ENCODE results near the gene MFSD12. TPM values are rescaled to one million over a fixed set of nuclear protein-coding genes. Genes with fewer than 3 reads are reported as not detected.

MFSD12 gene
- total RNA-seq, 1 donor from 2014 or later = 71.5 TPM

GRCh38 chr19:3516675-3517207, 40.6 kb downstream of the MFSD12 start:
- Mint-ChIP-seq H3K4me1 (ENCODE audit: low read depth) (peaks cover 1% of the 10 kb centered on the region), H3K4me3 (ENCODE audit: low read depth) (no peak overlapping the region), H3K27me3 (no peaks in the 10 kb centered on the region), H3K36me3 (ENCODE audit: insufficient read depth) (peaks cover 3% of the 10 kb centered on the region), H3K27ac (peak overlapping the region; percentile 67), H3K9me3 (ENCODE audit: low read depth) (no peaks in the 10 kb centered on the region)
- DNase-seq (ENCODE audit: low spot score, unreplicated experiment) = no peak
- TF ChIP-seq, protein P1, sequence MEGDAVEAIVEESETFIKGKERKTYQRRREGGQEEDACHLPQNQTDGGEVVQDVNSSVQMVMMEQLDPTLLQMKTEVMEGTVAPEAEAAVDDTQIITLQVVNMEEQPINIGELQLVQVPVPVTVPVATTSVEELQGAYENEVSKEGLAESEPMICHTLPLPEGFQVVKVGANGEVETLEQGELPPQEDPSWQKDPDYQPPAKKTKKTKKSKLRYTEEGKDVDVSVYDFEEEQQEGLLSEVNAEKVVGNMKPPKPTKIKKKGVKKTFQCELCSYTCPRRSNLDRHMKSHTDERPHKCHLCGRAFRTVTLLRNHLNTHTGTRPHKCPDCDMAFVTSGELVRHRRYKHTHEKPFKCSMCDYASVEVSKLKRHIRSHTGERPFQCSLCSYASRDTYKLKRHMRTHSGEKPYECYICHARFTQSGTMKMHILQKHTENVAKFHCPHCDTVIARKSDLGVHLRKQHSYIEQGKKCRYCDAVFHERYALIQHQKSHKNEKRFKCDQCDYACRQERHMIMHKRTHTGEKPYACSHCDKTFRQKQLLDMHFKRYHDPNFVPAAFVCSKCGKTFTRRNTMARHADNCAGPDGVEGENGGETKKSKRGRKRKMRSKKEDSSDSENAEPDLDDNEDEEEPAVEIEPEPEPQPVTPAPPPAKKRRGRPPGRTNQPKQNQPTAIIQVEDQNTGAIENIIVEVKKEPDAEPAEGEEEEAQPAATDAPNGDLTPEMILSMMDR (IDR thresholded peaks at IDR 0.05; ENCODE audit: unreplicated experiment) = no peak

GRCh38 chr19:3515891-3516422, 41.4 kb downstream of the MFSD12 start:
- Mint-ChIP-seq H3K9me3 (ENCODE audit: low read depth) (no peaks in the 10 kb centered on the region), H3K36me3 (ENCODE audit: insufficient read depth) (peaks cover under 1% of the 10 kb centered on the region), H3K4me3 (ENCODE audit: low read depth) (no peak overlapping the region), H3K4me1 (ENCODE audit: low read depth) (peaks cover 1% of the 10 kb centered on the region), H3K27me3 (no peaks in the 10 kb centered on the region), H3K27ac (no peak overlapping the region)
- TF ChIP-seq, protein P1 (IDR thresholded peaks at IDR 0.05; ENCODE audit: unreplicated experiment) = no peak
- no peak for DNase-seq (ENCODE audit: low spot score, unreplicated experiment)

GRCh38 chr19:3514930-3515329, 42.5 kb downstream of the MFSD12 start:
- Mint-ChIP-seq H3K36me3 (ENCODE audit: insufficient read depth) (peaks cover 1% of the 10 kb centered on the region), H3K27me3 (no peaks in the 10 kb centered on the region), H3K9me3 (ENCODE audit: low read depth) (no peaks in the 10 kb centered on the region), H3K4me3 (ENCODE audit: low read depth) (no peak overlapping the region), H3K27ac (no peak overlapping the region), H3K4me1 (ENCODE audit: low read depth) (peaks cover 1% of the 10 kb centered on the region)
- TF ChIP-seq, protein P1 (IDR thresholded peaks at IDR 0.05; ENCODE audit: unreplicated experiment) = no peak
- no peak for DNase-seq (ENCODE audit: low spot score, unreplicated experiment)

DNA sequence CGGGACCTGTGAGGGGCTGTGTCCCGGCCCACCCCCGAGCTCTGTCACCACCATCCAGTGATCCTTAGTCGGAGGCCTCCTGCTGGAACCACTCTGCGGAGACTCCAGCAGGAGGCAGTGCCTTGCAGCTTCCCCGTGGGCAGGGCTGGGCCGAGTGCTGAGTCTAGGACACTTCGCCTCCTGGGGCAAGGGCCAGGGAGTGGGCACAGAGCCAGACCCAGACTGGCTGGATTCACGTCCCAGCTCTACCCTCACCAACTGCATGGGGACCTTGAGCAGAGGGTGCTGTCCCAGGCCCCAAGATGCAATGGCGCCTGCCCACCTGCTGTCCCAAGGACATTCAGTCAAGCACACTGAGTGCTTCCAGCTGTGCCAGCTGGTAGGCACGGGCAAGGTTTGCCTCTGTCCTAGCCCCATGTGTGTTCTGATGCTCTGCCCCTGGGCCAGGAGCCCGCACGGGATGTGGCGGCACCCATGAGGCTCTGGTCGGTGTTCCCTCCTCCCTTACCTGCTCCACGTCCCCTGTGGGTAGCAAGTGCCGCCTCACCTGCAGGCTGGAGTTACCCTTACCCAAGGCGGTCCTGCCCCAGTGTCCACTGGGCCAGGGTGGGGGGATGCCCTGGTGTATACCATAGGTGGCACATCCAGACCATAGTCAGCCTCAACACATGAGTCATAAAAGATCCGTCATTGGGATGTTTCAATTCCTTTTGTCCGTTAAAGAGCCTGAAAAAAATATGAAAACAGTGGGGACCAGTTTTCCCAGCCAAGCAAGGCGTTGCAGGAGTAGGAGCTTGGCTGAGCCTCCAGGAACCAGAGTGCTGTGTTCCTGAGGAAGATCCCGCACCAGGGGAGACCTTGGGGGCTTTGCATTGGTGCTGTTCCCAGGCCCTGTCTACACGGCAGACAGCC, 43.9 kb downstream of the MFSD12 start:
- DNase-seq (ENCODE audit: low spot score, unreplicated experiment) = no peak
- TF ChIP-seq, protein P1 (IDR thresholded peaks at IDR 0.05; ENCODE audit: unreplicated experiment) = no peak
- H3K36me3 Mint-ChIP-seq (ENCODE audit: insufficient read depth) = peaks cover 4% of the 10 kb centered on the region
- H3K4me1 Mint-ChIP-seq (ENCODE audit: low read depth) = peaks cover 6% of the 10 kb centered on the region
- no peaks in the 10 kb centered on the region for H3K27me3 Mint-ChIP-seq
- no peaks in the 10 kb centered on the region for H3K9me3 Mint-ChIP-seq (ENCODE audit: low read depth)
- H3K27ac Mint-ChIP-seq = no peak overlapping the region
- H3K4me3 Mint-ChIP-seq (ENCODE audit: low read depth) = no peak overlapping the region

DNA sequence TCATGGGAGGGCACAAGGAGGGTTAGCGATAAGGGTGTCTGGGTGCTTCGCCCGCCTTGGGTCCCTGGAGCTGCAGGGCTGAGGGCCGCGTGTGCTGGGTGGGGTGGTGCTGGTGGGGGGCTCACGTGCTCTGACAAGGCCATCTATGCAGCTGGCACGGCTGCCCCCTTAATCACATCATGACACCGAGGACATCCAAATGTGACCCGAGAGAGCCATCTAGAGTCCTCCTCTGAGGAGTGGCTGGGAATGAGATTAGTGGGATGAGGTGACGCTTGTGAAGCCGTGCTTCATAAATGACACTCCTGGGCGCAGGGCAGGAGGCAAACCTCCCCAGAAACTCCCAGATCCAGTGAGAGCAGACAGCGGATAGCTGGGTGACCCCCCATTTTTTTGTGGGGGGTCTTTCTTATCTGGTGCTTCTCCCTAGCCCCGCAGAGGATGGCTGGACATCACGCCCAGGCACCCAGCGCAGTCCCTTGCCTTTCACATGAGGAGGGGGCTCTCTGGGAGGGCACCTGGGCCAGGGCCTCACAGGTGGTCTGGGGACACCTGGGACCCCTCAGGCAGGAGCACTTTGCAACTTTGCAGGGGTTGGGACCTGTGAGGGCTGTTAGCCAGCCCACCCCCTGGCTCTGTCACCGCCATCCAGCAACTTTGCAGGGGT, 44.7 kb downstream of the MFSD12 start:
- H3K27ac Mint-ChIP-seq = no peak overlapping the region
- H3K4me3 Mint-ChIP-seq (ENCODE audit: low read depth) = no peak overlapping the region

More for the DNA sequence above, 44.7 kb downstream of the MFSD12 start:
- peaks cover 10% of the 10 kb centered on the region for H3K4me1 Mint-ChIP-seq (ENCODE audit: low read depth)
- no peaks in the 10 kb centered on the region for H3K9me3 Mint-ChIP-seq (ENCODE audit: low read depth)
- TF ChIP-seq, protein P1 (IDR thresholded peaks at IDR 0.05; ENCODE audit: unreplicated experiment) = no peak
- no peak for DNase-seq (ENCODE audit: low spot score, unreplicated experiment)
- peaks cover 4% of the 10 kb centered on the region for H3K36me3 Mint-ChIP-seq (ENCODE audit: insufficient read depth)
- no peaks in the 10 kb centered on the region for H3K27me3 Mint-ChIP-seq

Measured in progenitor cell of endocrine pancreas (in vitro differentiated cells).